ENCODE measurements around the gene SH3D21. TPM values are rescaled to one million over a fixed set of nuclear protein-coding genes. Genes with fewer than 3 reads are reported as not detected.

Gene SH3D21
- polyA plus RNA-seq, 1 donor from 2014 or later, result 2.6 TPM

DNA sequence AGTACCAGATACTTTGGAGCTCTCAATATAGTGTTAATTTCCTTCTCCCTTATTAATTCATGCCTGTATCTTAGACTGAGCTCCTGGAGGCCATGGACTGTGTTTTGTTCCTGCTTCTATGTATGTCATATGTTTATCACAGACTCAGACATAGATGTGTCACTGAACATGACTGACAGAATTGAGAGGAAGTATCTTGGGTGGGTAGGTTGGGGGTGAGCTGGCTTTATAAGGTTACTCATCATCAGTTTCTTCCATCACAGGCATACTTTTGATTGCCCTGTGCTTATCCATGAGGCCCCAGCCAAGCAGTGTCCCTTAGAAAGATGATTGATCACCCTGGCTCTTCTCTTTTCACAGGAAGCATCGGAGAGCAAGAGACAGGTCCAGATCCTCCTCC lies 5.6 kb upstream of the SH3D21 start:
- TF ChIP-seq EZH2 (IDR thresholded peaks at IDR 0.05; ENCODE audit: borderline replicate concordance, insufficient read depth, low read length, poor library complexity, severe bottlenecking) (no peak), POLR2AphosphoS5 (IDR thresholded peaks at IDR 0.05) (no peak), MXI1 (conservative IDR thresholded peaks at IDR 0.05; ENCODE audit: poor library complexity, severe bottlenecking) (no peak), SMC3 (conservative IDR thresholded peaks at IDR 0.05; ENCODE audit: poor library complexity) (no peak)
- Histone ChIP-seq H3K9me2 (ENCODE audit: insufficient read depth, low read length) (no peaks in the 10 kb centered on the region), H3K9ac (ENCODE audit: low read length) (no peak overlapping the region), H3K36me3 (ENCODE audit: insufficient read depth, low read length) (peaks cover 6% of the 10 kb centered on the region), H4K20me1 (ENCODE audit: insufficient read depth) (no peaks in the 10 kb centered on the region), H2AFZ (ENCODE audit: low read depth, low read length) (no peak overlapping the region), H3K4me2 (ENCODE audit: low read length) (no peak overlapping the region), H3K79me2 (replicated peaks; ENCODE audit: insufficient read depth, low read length) (no peaks in the 10 kb centered on the region), H3K9me3 (ENCODE audit: low read length) (no peaks in the 10 kb centered on the region), H3F3A (ENCODE audit: insufficient read depth, low read length, poor library complexity, severe bottlenecking) (no peaks in the 10 kb centered on the region), H3K4me3 (ENCODE audit: low read length) (no peak overlapping the region), H3K27ac (ENCODE audit: low read length) (no peak overlapping the region), H3K27me3 (ENCODE audit: insufficient read depth, low read depth, low read length) (no peaks in the 10 kb centered on the region)

DNA sequence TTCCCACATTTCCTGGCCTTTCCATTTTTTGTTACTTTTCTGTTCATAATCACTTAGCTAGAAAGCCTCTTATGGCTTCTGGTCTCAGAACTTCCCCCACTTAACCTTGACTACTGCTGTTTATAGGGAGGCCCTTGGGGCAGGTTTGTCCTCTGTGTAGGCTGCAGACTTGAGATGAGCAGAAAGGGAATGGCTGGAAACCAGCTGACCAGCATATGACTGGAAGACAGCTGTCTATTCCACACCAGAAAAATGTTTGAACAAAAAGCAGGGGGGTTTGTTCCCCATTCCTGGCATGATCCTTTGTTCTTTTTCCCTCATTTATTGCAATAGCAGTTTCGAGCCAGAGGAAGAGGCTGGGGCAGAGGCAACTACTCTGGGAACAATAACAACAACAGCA lies 4.9 kb upstream of the SH3D21 start:
- H4K20me1 ChIP-seq (ENCODE audit: insufficient read depth), result no peaks in the 10 kb centered on the region
- peaks cover 6% of the 10 kb centered on the region for H3K36me3 ChIP-seq (ENCODE audit: insufficient read depth, low read length)
- no peaks in the 10 kb centered on the region for H3K9me2 ChIP-seq (ENCODE audit: insufficient read depth, low read length)
- no peaks in the 10 kb centered on the region for H3K9me3 ChIP-seq (ENCODE audit: low read length)
- H2AFZ ChIP-seq (ENCODE audit: low read depth, low read length), result no peak overlapping the region
- H3K79me2 ChIP-seq (replicated peaks; ENCODE audit: insufficient read depth, low read length), result no peaks in the 10 kb centered on the region
- no peak overlapping the region for H3K4me2 ChIP-seq (ENCODE audit: low read length)
- no peak overlapping the region for H3K4me3 ChIP-seq (ENCODE audit: low read length)
- H3K9ac ChIP-seq (ENCODE audit: low read length), result no peak overlapping the region
- TF ChIP-seq POLR2AphosphoS5 (IDR thresholded peaks at IDR 0.05) (no peak), EP300 (conservative IDR thresholded peaks at IDR 0.05; ENCODE audit: poor library complexity, severe bottlenecking) (no peak), TAF1 (IDR thresholded peaks at IDR 0.05; ENCODE audit: low read depth) (no peak), MXI1 (conservative IDR thresholded peaks at IDR 0.05; ENCODE audit: poor library complexity, severe bottlenecking) (no peak), RAD21 (conservative IDR thresholded peaks at IDR 0.05) (no peak), EZH2 (IDR thresholded peaks at IDR 0.05; ENCODE audit: borderline replicate concordance, insufficient read depth, low read length, poor library complexity, severe bottlenecking) (no peak), SMC3 (conservative IDR thresholded peaks at IDR 0.05; ENCODE audit: poor library complexity) (no peak)
- TF ChIP-seq, protein P1, sequence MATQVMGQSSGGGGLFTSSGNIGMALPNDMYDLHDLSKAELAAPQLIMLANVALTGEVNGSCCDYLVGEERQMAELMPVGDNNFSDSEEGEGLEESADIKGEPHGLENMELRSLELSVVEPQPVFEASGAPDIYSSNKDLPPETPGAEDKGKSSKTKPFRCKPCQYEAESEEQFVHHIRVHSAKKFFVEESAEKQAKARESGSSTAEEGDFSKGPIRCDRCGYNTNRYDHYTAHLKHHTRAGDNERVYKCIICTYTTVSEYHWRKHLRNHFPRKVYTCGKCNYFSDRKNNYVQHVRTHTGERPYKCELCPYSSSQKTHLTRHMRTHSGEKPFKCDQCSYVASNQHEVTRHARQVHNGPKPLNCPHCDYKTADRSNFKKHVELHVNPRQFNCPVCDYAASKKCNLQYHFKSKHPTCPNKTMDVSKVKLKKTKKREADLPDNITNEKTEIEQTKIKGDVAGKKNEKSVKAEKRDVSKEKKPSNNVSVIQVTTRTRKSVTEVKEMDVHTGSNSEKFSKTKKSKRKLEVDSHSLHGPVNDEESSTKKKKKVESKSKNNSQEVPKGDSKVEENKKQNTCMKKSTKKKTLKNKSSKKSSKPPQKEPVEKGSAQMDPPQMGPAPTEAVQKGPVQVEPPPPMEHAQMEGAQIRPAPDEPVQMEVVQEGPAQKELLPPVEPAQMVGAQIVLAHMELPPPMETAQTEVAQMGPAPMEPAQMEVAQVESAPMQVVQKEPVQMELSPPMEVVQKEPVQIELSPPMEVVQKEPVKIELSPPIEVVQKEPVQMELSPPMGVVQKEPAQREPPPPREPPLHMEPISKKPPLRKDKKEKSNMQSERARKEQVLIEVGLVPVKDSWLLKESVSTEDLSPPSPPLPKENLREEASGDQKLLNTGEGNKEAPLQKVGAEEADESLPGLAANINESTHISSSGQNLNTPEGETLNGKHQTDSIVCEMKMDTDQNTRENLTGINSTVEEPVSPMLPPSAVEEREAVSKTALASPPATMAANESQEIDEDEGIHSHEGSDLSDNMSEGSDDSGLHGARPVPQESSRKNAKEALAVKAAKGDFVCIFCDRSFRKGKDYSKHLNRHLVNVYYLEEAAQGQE (IDR thresholded peaks at IDR 0.05; ENCODE audit: borderline replicate concordance), result no peak
- TF ChIP-seq, protein P2, sequence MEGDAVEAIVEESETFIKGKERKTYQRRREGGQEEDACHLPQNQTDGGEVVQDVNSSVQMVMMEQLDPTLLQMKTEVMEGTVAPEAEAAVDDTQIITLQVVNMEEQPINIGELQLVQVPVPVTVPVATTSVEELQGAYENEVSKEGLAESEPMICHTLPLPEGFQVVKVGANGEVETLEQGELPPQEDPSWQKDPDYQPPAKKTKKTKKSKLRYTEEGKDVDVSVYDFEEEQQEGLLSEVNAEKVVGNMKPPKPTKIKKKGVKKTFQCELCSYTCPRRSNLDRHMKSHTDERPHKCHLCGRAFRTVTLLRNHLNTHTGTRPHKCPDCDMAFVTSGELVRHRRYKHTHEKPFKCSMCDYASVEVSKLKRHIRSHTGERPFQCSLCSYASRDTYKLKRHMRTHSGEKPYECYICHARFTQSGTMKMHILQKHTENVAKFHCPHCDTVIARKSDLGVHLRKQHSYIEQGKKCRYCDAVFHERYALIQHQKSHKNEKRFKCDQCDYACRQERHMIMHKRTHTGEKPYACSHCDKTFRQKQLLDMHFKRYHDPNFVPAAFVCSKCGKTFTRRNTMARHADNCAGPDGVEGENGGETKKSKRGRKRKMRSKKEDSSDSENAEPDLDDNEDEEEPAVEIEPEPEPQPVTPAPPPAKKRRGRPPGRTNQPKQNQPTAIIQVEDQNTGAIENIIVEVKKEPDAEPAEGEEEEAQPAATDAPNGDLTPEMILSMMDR (IDR thresholded peaks at IDR 0.05; ENCODE audit: poor library complexity, severe bottlenecking), result no peak
- H3F3A ChIP-seq (ENCODE audit: insufficient read depth, low read length, poor library complexity, severe bottlenecking), result no peaks in the 10 kb centered on the region
- no peak overlapping the region for H3K27ac ChIP-seq (ENCODE audit: low read length)
- H3K27me3 ChIP-seq (ENCODE audit: insufficient read depth, low read depth, low read length), result no peaks in the 10 kb centered on the region

Data from neural cell (in vitro differentiated cells).